PC-3 (cell line): ENCODE results near the gene ATP10A. TPM values are rescaled to one million over a fixed set of nuclear protein-coding genes. Genes with fewer than 3 reads are reported as not detected.

ENCODE experiments used
- ATAC-seq: fragments of 200-7000 bp; cut with Tn5 transposase; 2 replicates; pipeline ENCODE4 v1.9.1; 2020; ENCODE audit warnings: mild to moderate bottlenecking, moderate library complexity
- BruUV-seq: library from RNA; stranded (reverse); fragments of 400-500 nt; replicated peaks from 2 replicates; lab custom pipeline; 2021; lab: Mats Ljungman, UMichigan
- CTCF ChIA-PET: fragments of 300-600 bp; sonication (Branson Sonifier 250); formaldehyde crosslinking; loops from one replicate; lab custom pipeline; 2022; ENCODE audit warnings: antibody characterized with exemption; lab: Charles Lee
- POLR2A ChIA-PET: fragments of 300-600 bp; sonication (Branson Sonifier 250); formaldehyde crosslinking; loops from one replicate; lab custom pipeline; 2022; ENCODE audit warnings: antibody characterized with exemption; ENCODE audit not compliant: unreplicated experiment; lab: Charles Lee
- DNase-seq: peaks from one replicate; pipeline ENCODE4 v3.0.0-alpha.2; 2015
- H2AFZ ChIP-seq: fragments of 300-600 bp; sonication (generic); 2 replicates; pipeline ENCODE4 v1.6.0; 2016; ENCODE audit warnings: antibody characterized with exemption, low read length
- H3F3A ChIP-seq: fragments of 300-600 bp; sonication (generic); one replicate; pipeline ENCODE4 v1.6.0; 2017; ENCODE audit warnings: antibody characterized with exemption, low read length, control low read depth, mild to moderate bottlenecking; ENCODE audit not compliant: unreplicated experiment
- H3K27ac ChIP-seq: fragments of 300-600 bp; sonication (generic); 2 replicates; pipeline ENCODE4 v1.5.1; 2016; ENCODE audit warnings: mild to moderate bottlenecking, low read length
- H3K27me3 ChIP-seq: fragments of 300-600 bp; sonication (generic); 2 replicates; pipeline ENCODE4 v1.6.1; 2016; ENCODE audit warnings: low read length, mixed read lengths
- H3K36me3 ChIP-seq: fragments of 300-600 bp; sonication (generic); 2 replicates; pipeline ENCODE4 v1.6.1; 2016; ENCODE audit warnings: low read depth, mixed run types, low read length, mixed read lengths
- H3K4me1 ChIP-seq: fragments of 300-600 bp; sonication (generic); 2 replicates; pipeline ENCODE4 v1.5.1; 2016; ENCODE audit warnings: low read length; ENCODE audit not compliant: insufficient read depth
- H3K4me2 ChIP-seq: fragments of 300-600 bp; sonication (generic); 2 replicates; pipeline ENCODE4 v1.6.0; 2016; ENCODE audit warnings: low read length
- H3K4me3 ChIP-seq: fragments of 300-600 bp; sonication (generic); 2 replicates; pipeline ENCODE4 v1.5.1; 2016; ENCODE audit warnings: mild to moderate bottlenecking, low read length, mixed read lengths
- H3K79me2 ChIP-seq: fragments of 300-600 bp; sonication (generic); 2 replicates; pipeline ENCODE4 v1.6.1; 2017; ENCODE audit warnings: low read length, mixed read lengths
- H3K9ac ChIP-seq: fragments of 300-600 bp; sonication (generic); 2 replicates; pipeline ENCODE4 v1.6.0; 2016; ENCODE audit warnings: mild to moderate bottlenecking, low read length
- H3K9me2 ChIP-seq: fragments of 300-600 bp; sonication (generic); replicated peaks from 2 replicates; pipeline ENCODE4 v1.6.1; 2016; ENCODE audit warnings: mixed run types, low read length, mixed read lengths
- H3K9me3 ChIP-seq: fragments of 300-600 bp; sonication (generic); 2 replicates; pipeline ENCODE4 v1.6.1; 2016; ENCODE audit warnings: low read length, mixed read lengths
- H4K20me1 ChIP-seq: fragments of 300-600 bp; sonication (generic); 2 replicates; pipeline ENCODE4 v1.6.1; 2016; ENCODE audit warnings: low read length, mixed read lengths
- EZH2 ChIP-seq: fragments of 300-600 bp; sonication (generic); IDR thresholded peaks from one replicate; pipeline ENCODE4 v1.6.1; 2017; ENCODE audit warnings: antibody characterized with exemption, mild to moderate bottlenecking, low read length; ENCODE audit not compliant: unreplicated experiment
- EZH2phosphoT487 ChIP-seq: fragments of 300-600 bp; sonication (generic); IDR thresholded peaks from 2 replicates; pipeline ENCODE4 v1.6.1; 2018; ENCODE audit warnings: mild to moderate bottlenecking, antibody characterized with exemption, low read length, borderline replicate concordance
- intact Hi-C: fragments of 100-400 bp; cut with micrococcal nuclease; formaldehyde crosslinking; loops from 2 replicates; pipeline ENCODE4 v1.9.0; 2023
- total RNA-seq: library from RNA; depleted of rRNA; stranded (reverse); fragments of >200 nt; gene quantifications from 2 replicates; pipeline ENCODE4 v1.2.3, GENCODE V29; 2014
- TF ChIP-seq, protein P1 (sequence below): fragments of 300-600 bp; sonication (generic); conservative IDR thresholded peaks from 2 replicates; pipeline ENCODE4 v1.5.1; 2017; ENCODE audit warnings: antibody characterized with exemption, low read depth, mild to moderate bottlenecking, low read length

The ATP10A gene
- total RNA-seq, 1 experiment from 2014 or later = 2.6 TPM

DNA sequence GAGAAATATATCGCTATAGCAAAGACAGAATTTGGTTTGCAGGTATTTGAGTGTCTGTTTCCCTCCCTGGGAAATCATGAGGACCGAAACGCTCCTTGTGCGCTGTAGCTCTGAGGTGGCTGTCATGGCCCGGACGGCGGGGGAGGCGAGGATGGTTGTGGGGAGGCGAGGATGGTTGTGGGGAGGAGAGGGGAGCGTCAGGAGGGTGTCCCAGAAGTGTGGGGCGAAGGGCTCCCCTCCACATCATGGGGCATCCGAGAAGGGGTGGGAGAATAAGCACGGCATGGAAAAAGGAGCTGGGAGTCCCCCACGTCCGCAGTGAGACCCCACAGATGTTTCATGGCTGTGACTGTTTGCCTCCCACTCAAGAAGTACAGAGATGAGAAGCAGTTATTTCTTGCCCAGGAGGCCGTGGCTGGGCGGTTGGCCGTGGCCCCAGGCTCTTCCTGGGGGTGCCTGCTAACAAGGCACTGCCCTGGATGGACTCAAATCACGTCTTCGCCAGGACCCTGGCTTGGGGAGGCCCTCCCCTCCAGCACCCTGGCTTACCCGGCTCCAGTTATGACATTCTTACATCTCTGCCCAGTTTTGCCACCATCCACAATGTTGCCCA lies 947 bp upstream of the ATP10A start:
- Histone ChIP-seq H3K4me1 (no peaks in the 10 kb centered on the region), H4K20me1 (no peaks in the 10 kb centered on the region), H3K27ac (no peak overlapping the region), H3K9ac (no peak overlapping the region), H3K4me3 (peak overlapping the region; percentile 67), H3K9me2 (no peaks in the 10 kb centered on the region), H3K9me3 (no peaks in the 10 kb centered on the region), H3K79me2 (no peaks in the 10 kb centered on the region), H3F3A (no peaks in the 10 kb centered on the region), H3K36me3 (no peaks in the 10 kb centered on the region), H3K27me3 (no peaks in the 10 kb centered on the region), H2AFZ (peak overlapping the region; percentile 89; the same call in 1 of the 2 replicates), H3K4me2 (peak overlapping the region; percentile 81)
- intact Hi-C loops = no loop called here
- no peak for DNase-seq
- TF ChIP-seq EZH2 = no peak
- no peak for TF ChIP-seq EZH2phosphoT487
- TF ChIP-seq, protein P1, sequence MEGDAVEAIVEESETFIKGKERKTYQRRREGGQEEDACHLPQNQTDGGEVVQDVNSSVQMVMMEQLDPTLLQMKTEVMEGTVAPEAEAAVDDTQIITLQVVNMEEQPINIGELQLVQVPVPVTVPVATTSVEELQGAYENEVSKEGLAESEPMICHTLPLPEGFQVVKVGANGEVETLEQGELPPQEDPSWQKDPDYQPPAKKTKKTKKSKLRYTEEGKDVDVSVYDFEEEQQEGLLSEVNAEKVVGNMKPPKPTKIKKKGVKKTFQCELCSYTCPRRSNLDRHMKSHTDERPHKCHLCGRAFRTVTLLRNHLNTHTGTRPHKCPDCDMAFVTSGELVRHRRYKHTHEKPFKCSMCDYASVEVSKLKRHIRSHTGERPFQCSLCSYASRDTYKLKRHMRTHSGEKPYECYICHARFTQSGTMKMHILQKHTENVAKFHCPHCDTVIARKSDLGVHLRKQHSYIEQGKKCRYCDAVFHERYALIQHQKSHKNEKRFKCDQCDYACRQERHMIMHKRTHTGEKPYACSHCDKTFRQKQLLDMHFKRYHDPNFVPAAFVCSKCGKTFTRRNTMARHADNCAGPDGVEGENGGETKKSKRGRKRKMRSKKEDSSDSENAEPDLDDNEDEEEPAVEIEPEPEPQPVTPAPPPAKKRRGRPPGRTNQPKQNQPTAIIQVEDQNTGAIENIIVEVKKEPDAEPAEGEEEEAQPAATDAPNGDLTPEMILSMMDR = no peak
- ChIA-PET POLR2A (no interaction called here), CTCF (no interaction called here)
- ATAC-seq = no peak
- BruUV-seq = no TSS peak

GRCh38 chr15:25862472-25863110 lies 536 bp downstream of the ATP10A start:
- ATAC-seq (peak; percentile 45), DNase-seq (peak; percentile 44)
- H4K20me1 ChIP-seq = no peaks in the 10 kb centered on the region
- no peaks in the 10 kb centered on the region for H3K79me2 ChIP-seq
- H3K27me3 ChIP-seq = no peaks in the 10 kb centered on the region
- BruUV-seq = no TSS peak
- H3K9ac ChIP-seq = peak overlapping the region; percentile 43; the same call in 1 of the 2 replicates
- H3K4me1 ChIP-seq = no peaks in the 10 kb centered on the region
- ChIA-PET CTCF (interaction anchor here (0.5 kb wide), 1 partner anchor 72 kb away, joined by 3 read pairs; no protein-coding TSS in a partner anchor), POLR2A (no interaction called here)
- H3K4me2 ChIP-seq = peak overlapping the region; percentile 81
- peak overlapping the region; percentile 81 for H2AFZ ChIP-seq
- H3K27ac ChIP-seq = no peak overlapping the region
- peak overlapping the region; percentile 75 for H3K4me3 ChIP-seq
- no peaks in the 10 kb centered on the region for H3K9me3 ChIP-seq
- no peaks in the 10 kb centered on the region for H3K36me3 ChIP-seq
- no peak for TF ChIP-seq EZH2
- TF ChIP-seq, protein P1 = no peak
- no peak for TF ChIP-seq EZH2phosphoT487
- intact Hi-C loops = no loop called here
- no peaks in the 10 kb centered on the region for H3K9me2 ChIP-seq
- H3F3A ChIP-seq = no peaks in the 10 kb centered on the region

DNA sequence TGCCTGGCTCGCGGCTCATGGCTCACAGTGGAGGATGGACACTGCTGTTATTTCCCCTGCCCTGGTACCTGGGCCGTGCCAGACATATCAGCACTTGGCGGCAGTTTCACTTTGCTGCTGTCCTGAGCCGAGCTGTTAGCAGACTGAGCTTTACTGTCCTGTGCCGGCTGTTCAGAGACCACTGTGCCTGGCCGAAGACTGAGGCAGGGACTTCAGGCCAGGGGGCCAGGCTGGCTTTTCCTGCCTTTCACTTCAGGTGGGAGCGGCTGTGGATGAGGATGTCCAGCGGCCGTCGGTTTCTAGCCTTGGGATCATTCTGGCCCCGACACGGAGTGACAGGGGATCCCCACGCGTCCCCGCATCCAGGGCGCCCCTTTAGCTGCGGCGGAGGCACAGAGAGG lies 1.1 kb downstream of the ATP10A start:
- H3K4me3 ChIP-seq = peak overlapping the region; percentile 75
- peak overlapping the region; percentile 43; the same call in 1 of the 2 replicates for H3K9ac ChIP-seq
- peak; percentile 17; the same call in 1 of the 2 replicates for ATAC-seq

More for the DNA sequence above, 1.1 kb downstream of the ATP10A start:
- POLR2A ChIA-PET = no interaction called here
- Histone ChIP-seq H3K27me3 (no peaks in the 10 kb centered on the region), H3K9me2 (no peaks in the 10 kb centered on the region), H3K4me2 (peak overlapping the region; percentile 81), H3K4me1 (no peaks in the 10 kb centered on the region), H4K20me1 (no peaks in the 10 kb centered on the region), H2AFZ (peak overlapping the region; percentile 81), H3K36me3 (no peaks in the 10 kb centered on the region), H3F3A (no peaks in the 10 kb centered on the region), H3K9me3 (no peaks in the 10 kb centered on the region), H3K27ac (no peak overlapping the region), H3K79me2 (no peaks in the 10 kb centered on the region)
- CTCF ChIA-PET = no interaction called here
- DNase-seq = no peak
- intact Hi-C loops = no loop called here
- no peak for TF ChIP-seq EZH2
- TF ChIP-seq EZH2phosphoT487 = no peak
- TF ChIP-seq, protein P1 = no peak
- BruUV-seq = no TSS peak
